NB4 (cell line): ENCODE results near the gene LARP4B.

ENCODE experiments used
- DNase-seq: peaks from one replicate; pipeline ENCODE4 v3.0.0; 2010; ENCODE audit warnings: low read depth
- H3K4me3 ChIP-seq: one replicate; pipeline ENCODE4 v1.5.1; 2011; ENCODE audit warnings: mild to moderate bottlenecking, low read depth, low read length, moderate library complexity
- MAX ChIP-seq: IDR thresholded peaks from 2 replicates; pipeline ENCODE4 v1.6.1; 2011; ENCODE audit warnings: low read depth, low read length
- MYC ChIP-seq: IDR thresholded peaks from 2 replicates; pipeline ENCODE4 v1.6.1; 2011; ENCODE audit warnings: low read depth, low read length
- POLR2A ChIP-seq: IDR thresholded peaks from 2 replicates; pipeline ENCODE4 v1.6.1; 2011; ENCODE audit warnings: mild to moderate bottlenecking; ENCODE audit not compliant: insufficient read length; ENCODE audit errors: extremely low read depth
- TF ChIP-seq, protein P1 (sequence below): IDR thresholded peaks from one replicate; pipeline ENCODE4 v1.5.1; 2012; ENCODE audit warnings: low read depth, low read length

The LARP4B gene

GRCh38 chr10:818526-819220 is 112.8 kb downstream of the LARP4B start:
- TF ChIP-seq MAX (no peak), MYC (no peak), POLR2A (no peak)
- TF ChIP-seq, protein P1, sequence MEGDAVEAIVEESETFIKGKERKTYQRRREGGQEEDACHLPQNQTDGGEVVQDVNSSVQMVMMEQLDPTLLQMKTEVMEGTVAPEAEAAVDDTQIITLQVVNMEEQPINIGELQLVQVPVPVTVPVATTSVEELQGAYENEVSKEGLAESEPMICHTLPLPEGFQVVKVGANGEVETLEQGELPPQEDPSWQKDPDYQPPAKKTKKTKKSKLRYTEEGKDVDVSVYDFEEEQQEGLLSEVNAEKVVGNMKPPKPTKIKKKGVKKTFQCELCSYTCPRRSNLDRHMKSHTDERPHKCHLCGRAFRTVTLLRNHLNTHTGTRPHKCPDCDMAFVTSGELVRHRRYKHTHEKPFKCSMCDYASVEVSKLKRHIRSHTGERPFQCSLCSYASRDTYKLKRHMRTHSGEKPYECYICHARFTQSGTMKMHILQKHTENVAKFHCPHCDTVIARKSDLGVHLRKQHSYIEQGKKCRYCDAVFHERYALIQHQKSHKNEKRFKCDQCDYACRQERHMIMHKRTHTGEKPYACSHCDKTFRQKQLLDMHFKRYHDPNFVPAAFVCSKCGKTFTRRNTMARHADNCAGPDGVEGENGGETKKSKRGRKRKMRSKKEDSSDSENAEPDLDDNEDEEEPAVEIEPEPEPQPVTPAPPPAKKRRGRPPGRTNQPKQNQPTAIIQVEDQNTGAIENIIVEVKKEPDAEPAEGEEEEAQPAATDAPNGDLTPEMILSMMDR = no peak
- no peak overlapping the region for H3K4me3 ChIP-seq
- DNase-seq = no peak

- TF ChIP-seq MYC = no peak
- TF ChIP-seq MAX = no peak
- TF ChIP-seq, protein P1 = no peak
- no peak for TF ChIP-seq POLR2A
- no peak for DNase-seq
- H3K4me3 ChIP-seq = no peak overlapping the region
Measured at GRCh38 chr10:818010-818409, 113.5 kb downstream of the LARP4B start.

DNA sequence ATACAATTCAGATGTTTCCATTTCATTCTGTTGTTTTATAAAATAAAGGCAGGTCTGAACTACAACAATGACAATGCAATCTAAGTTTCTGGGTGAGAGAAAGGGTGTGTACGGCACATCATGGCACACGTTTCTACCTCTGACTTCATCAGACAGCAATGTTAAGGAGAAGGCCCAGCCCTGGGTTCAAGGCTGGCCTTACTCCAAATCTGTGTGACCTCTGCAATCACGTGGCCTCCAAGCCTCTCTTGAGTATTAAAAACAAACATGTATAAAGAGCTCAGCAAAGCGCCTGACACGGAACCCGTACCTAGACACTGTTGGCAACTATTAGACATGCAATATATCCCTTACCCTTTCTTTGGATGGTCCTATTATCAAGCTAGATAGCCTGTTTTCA is 114.1 kb downstream of the LARP4B start:
- DNase-seq = no peak
- TF ChIP-seq POLR2A (no peak), MAX (no peak), MYC (no peak)
- TF ChIP-seq, protein P1 = no peak
- H3K4me3 ChIP-seq = no peak overlapping the region

DNA sequence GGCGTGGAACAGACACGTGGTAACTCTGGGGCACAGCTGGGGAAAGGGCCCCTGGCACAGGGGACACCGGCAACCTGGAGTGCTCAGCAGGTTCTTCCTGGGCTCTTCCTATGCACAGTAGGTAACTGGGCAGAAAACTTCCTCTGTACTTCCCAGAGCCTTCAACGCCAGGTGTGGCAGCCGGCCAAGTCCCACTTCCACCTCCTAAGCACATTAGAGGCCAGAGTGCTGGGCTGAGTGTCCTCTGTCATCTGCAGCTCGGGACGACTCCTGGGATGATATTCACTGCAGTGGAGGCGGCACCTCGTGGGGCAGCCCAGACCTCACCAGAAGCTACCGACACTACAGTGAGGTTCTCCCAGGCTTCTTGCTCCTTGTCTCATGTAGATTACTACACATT is 114.5 kb downstream of the LARP4B start:
- no peak overlapping the region for H3K4me3 ChIP-seq
- TF ChIP-seq, protein P1 = no peak
- TF ChIP-seq POLR2A = no peak
- no peak for TF ChIP-seq MAX
- TF ChIP-seq MYC = no peak
- no peak for DNase-seq

DNA sequence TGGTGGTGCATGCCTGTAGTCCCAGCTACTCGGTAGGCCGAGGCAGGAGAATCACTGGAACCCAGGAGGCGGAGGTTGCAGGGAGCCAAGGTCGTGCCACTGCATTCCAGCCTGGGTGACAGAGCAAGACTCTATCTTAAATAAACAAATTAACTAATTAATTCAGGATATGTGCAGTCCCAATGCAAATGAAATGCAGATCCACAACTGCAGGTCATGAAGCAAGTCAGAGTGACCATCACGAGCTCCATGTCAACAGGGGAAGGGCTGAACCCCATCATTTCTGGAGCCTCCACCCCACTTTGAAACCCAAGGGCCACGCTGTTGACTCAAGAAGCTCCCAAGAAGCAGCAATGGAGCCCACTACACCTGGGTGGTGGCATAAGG is 115.4 kb downstream of the LARP4B start:
- no peak overlapping the region for H3K4me3 ChIP-seq
- TF ChIP-seq MYC (no peak), MAX (no peak), POLR2A (no peak)
- TF ChIP-seq, protein P1 = no peak

More for the DNA sequence above, 115.4 kb downstream of the LARP4B start:
- no peak for DNase-seq
